Measurements from ENCODE around the gene UBE2J1.

- TF ChIP-seq CTCF (IDR thresholded peaks at IDR 0.05): no peak
- TF ChIP-seq EP300 (IDR thresholded peaks at IDR 0.05): no peak
- TF ChIP-seq POLR2A (IDR thresholded peaks at IDR 0.05): no peak
- TF ChIP-seq POLR2AphosphoS5 (IDR thresholded peaks at IDR 0.05): no peak
Observed at GRCh38 chr6:89347825-89348224, 4.7 kb downstream of the UBE2J1 start.

Data from upper lobe of left lung (tissue), 4 donors.